Loucy (cell line): ENCODE results near the gene HMGCS2.

Experiments used
- H2AFZ ChIP-seq: fragments of 200-600 bp; sonication (generic); 2 replicates; pipeline ENCODE4 v1.6.0; 2016; ENCODE audit warnings: antibody characterized with exemption, mild to moderate bottlenecking, low read length, moderate library complexity
- H3F3A ChIP-seq: fragments of 200-600 bp; 2 replicates; pipeline ENCODE4 v1.6.0; 2016; ENCODE audit warnings: antibody characterized with exemption, low read depth, mild to moderate bottlenecking
- H3K27me3 ChIP-seq: fragments of 200-600 bp; sonication (generic); 2 replicates; pipeline ENCODE4 v1.6.1; 2014; ENCODE audit warnings: low read length, mild to moderate bottlenecking; ENCODE audit not compliant: insufficient read depth, poor library complexity, severe bottlenecking
- H3K36me3 ChIP-seq: fragments of 200-600 bp; sonication (generic); 2 replicates; pipeline ENCODE4 v1.6.1; 2016; ENCODE audit warnings: low read length; ENCODE audit not compliant: insufficient read depth
- H3K4me1 ChIP-seq: fragments of 200-600 bp; sonication (generic); 2 replicates; pipeline ENCODE4 v1.5.1; 2014; ENCODE audit warnings: low read length, mild to moderate bottlenecking; ENCODE audit not compliant: insufficient read depth, poor library complexity, severe bottlenecking
- H3K4me2 ChIP-seq: fragments of 200-600 bp; sonication (generic); 2 replicates; pipeline ENCODE4 v1.6.0; 2014; ENCODE audit warnings: antibody characterized with exemption, low read length, low read depth, mild to moderate bottlenecking; ENCODE audit not compliant: poor library complexity, severe bottlenecking
- H3K4me3 ChIP-seq: fragments of 200-600 bp; sonication (generic); 2 replicates; pipeline ENCODE4 v1.5.1; 2014; ENCODE audit warnings: low read length, mild to moderate bottlenecking, mixed read lengths; ENCODE audit not compliant: poor library complexity, severe bottlenecking
- H3K79me2 ChIP-seq: fragments of 200-600 bp; sonication (generic); 2 replicates; pipeline ENCODE4 v1.6.1; 2014; ENCODE audit warnings: low read length; ENCODE audit not compliant: insufficient read depth
- H3K9ac ChIP-seq: fragments of 200-600 bp; sonication (generic); 2 replicates; pipeline ENCODE4 v1.6.0; 2014; ENCODE audit warnings: mild to moderate bottlenecking, low read depth, low read length, moderate library complexity; ENCODE audit not compliant: poor library complexity, severe bottlenecking
- H3K9me2 ChIP-seq: fragments of 200-600 bp; sonication (generic); replicated peaks from 2 replicates; pipeline ENCODE4 v1.6.1; 2016; ENCODE audit warnings: low read depth, low read length, mixed read lengths
- H3K9me3 ChIP-seq: fragments of 200-600 bp; sonication (generic); 2 replicates; pipeline ENCODE4 v1.6.1; 2014; ENCODE audit warnings: mild to moderate bottlenecking, antibody characterized with exemption, low read length, low read depth; ENCODE audit not compliant: insufficient read depth
- H4K20me1 ChIP-seq: fragments of 200-600 bp; sonication (generic); 2 replicates; pipeline ENCODE4 v1.6.0; 2014; ENCODE audit warnings: antibody characterized with exemption, low read length, mild to moderate bottlenecking; ENCODE audit not compliant: insufficient read depth, poor library complexity, severe bottlenecking
- CTCF ChIP-seq: fragments of 200-600 bp; sonication (generic); conservative IDR thresholded peaks from 2 replicates; pipeline ENCODE4 v1.5.1; 2014; ENCODE audit warnings: mild to moderate bottlenecking, antibody characterized with exemption, low read length
- EZH2phosphoT487 ChIP-seq: fragments of 200-600 bp; IDR thresholded peaks from 2 replicates; pipeline ENCODE4 v1.6.1; 2018; ENCODE audit warnings: antibody characterized with exemption, mild to moderate bottlenecking, moderate library complexity, borderline replicate concordance

The HMGCS2 gene

GRCh38 chr1:119735217-119735616, 33.5 kb downstream of the HMGCS2 start:
- Histone ChIP-seq H3K36me3 (peaks cover 98% of the 10 kb centered on the region), H3K9me3 (no peaks in the 10 kb centered on the region), H3K9ac (no peak overlapping the region)

GRCh38 chr1:119733754-119734153, 35.0 kb downstream of the HMGCS2 start:
- peaks cover 98% of the 10 kb centered on the region for H3K36me3 ChIP-seq

More at GRCh38 chr1:119735217-119735616, 33.5 kb downstream of the HMGCS2 start:
- no peaks in the 10 kb centered on the region for H3K27me3 ChIP-seq
- no peaks in the 10 kb centered on the region for H3K79me2 ChIP-seq
- TF ChIP-seq EZH2phosphoT487, result no peak
- TF ChIP-seq CTCF, result no peak
- H3K9me2 ChIP-seq, result no peaks in the 10 kb centered on the region
- no peak overlapping the region for H3K4me2 ChIP-seq
- no peak overlapping the region for H2AFZ ChIP-seq
- H3K4me3 ChIP-seq, result no peak overlapping the region
- H3F3A ChIP-seq, result no peaks in the 10 kb centered on the region
- no peaks in the 10 kb centered on the region for H4K20me1 ChIP-seq
- no peaks in the 10 kb centered on the region for H3K4me1 ChIP-seq

GRCh38 chr1:119732465-119733168, 36.1 kb downstream of the HMGCS2 start:
- H3K9me2 ChIP-seq, result no peaks in the 10 kb centered on the region
- no peak overlapping the region for H3K4me2 ChIP-seq
- no peaks in the 10 kb centered on the region for H3K4me1 ChIP-seq
- H3K36me3 ChIP-seq, result peaks cover 98% of the 10 kb centered on the region
- peaks cover 4% of the 10 kb centered on the region for H4K20me1 ChIP-seq
- H3K79me2 ChIP-seq, result no peaks in the 10 kb centered on the region
- H2AFZ ChIP-seq, result no peak overlapping the region
- no peak overlapping the region for H3K4me3 ChIP-seq
- H3K9me3 ChIP-seq, result no peaks in the 10 kb centered on the region
- TF ChIP-seq CTCF (no peak), EZH2phosphoT487 (no peak)
- H3K9ac ChIP-seq, result no peak overlapping the region
- no peaks in the 10 kb centered on the region for H3K27me3 ChIP-seq
- H3F3A ChIP-seq, result no peaks in the 10 kb centered on the region

More at GRCh38 chr1:119733754-119734153, 35.0 kb downstream of the HMGCS2 start:
- H3K79me2 ChIP-seq, result no peaks in the 10 kb centered on the region
- H2AFZ ChIP-seq, result no peak overlapping the region
- no peaks in the 10 kb centered on the region for H4K20me1 ChIP-seq
- no peaks in the 10 kb centered on the region for H3K4me1 ChIP-seq
- H3K27me3 ChIP-seq, result no peaks in the 10 kb centered on the region
- no peak overlapping the region for H3K9ac ChIP-seq
- TF ChIP-seq CTCF (no peak), EZH2phosphoT487 (no peak)
- H3F3A ChIP-seq, result no peaks in the 10 kb centered on the region
- no peaks in the 10 kb centered on the region for H3K9me3 ChIP-seq
- no peak overlapping the region for H3K4me2 ChIP-seq
- H3K4me3 ChIP-seq, result no peak overlapping the region
- H3K9me2 ChIP-seq, result no peaks in the 10 kb centered on the region
